Measurements from ENCODE around the gene HMCN2.

GRCh38 chr9:130454096-130454811, 188.7 kb downstream of the HMCN2 start:
- TF ChIP-seq ZNF302 (CRISPR knock-in tag; IDR thresholded peaks at IDR 0.05) (no peak), CTCF (IDR thresholded peaks at IDR 0.05) (no peak), RARB (CRISPR knock-in tag; IDR thresholded peaks at IDR 0.05) (no peak), CHD2 (IDR thresholded peaks at IDR 0.05; ENCODE audit: low read length, partially characterized antibody) (no peak), MYC (IDR thresholded peaks at IDR 0.05; ENCODE audit: borderline replicate concordance, low read length) (no peak), EP300 (IDR thresholded peaks at IDR 0.05) (no peak), BHLHE40 (IDR thresholded peaks at IDR 0.05; ENCODE audit: low read depth, low read length) (no peak), POLR2A (IDR thresholded peaks at IDR 0.05; ENCODE audit: low read length) (no peak), HDAC2 (IDR thresholded peaks at IDR 0.05) (no peak), REST (IDR thresholded peaks at IDR 0.05) (no peak)
